A673 (cell line): ENCODE data around the gene PDGFD. TPM values are rescaled to one million over a fixed set of nuclear protein-coding genes. Genes with fewer than 3 reads are reported as not detected.

Source experiments
- BruUV-seq: library from RNA; stranded (reverse); fragments of 400-500 nt; replicated peaks from 2 replicates; lab custom pipeline; 2021; lab: Mats Ljungman, UMichigan
- CTCF ChIA-PET: fragments of 300-600 bp; sonication (Branson Sonifier 250); formaldehyde crosslinking; loops from one replicate; lab custom pipeline; 2022; ENCODE audit warnings: antibody characterized with exemption; lab: Charles Lee
- POLR2A ChIA-PET: fragments of 300-600 bp; sonication (Branson Sonifier 250); formaldehyde crosslinking; loops from one replicate; lab custom pipeline; 2022; ENCODE audit warnings: antibody characterized with exemption; ENCODE audit not compliant: low non-redundant PET; lab: Charles Lee
- DNase-seq: peaks from one replicate; pipeline ENCODE4 v3.0.0-alpha.2; 2015; ENCODE audit warnings: low spot score
- H3K27ac ChIP-seq: fragments of 200-600 bp; sonication (generic); 2 replicates; pipeline ENCODE4 v1.5.1; 2016; ENCODE audit warnings: mixed run types, low read depth, mild to moderate bottlenecking, mixed read lengths, antibody characterized with exemption, low read length; ENCODE audit not compliant: poor library complexity, severe bottlenecking
- H3K27me3 ChIP-seq: fragments of 200-600 bp; sonication (generic); replicated peaks from 2 replicates; pipeline ENCODE4 v1.6.1; 2017; ENCODE audit warnings: mixed run types, low read depth, mild to moderate bottlenecking, mixed read lengths, antibody characterized with exemption, low read length; ENCODE audit not compliant: insufficient read depth, poor library complexity
- H3K36me3 ChIP-seq: fragments of 200-600 bp; sonication (generic); 2 replicates; pipeline ENCODE4 v1.6.1; 2016; ENCODE audit warnings: mixed run types, mild to moderate bottlenecking, mixed read lengths, antibody characterized with exemption, low read length; ENCODE audit not compliant: insufficient read depth, poor library complexity, severe bottlenecking
- H3K4me1 ChIP-seq: fragments of 200-600 bp; sonication (generic); 2 replicates; pipeline ENCODE4 v1.6.1; 2017; ENCODE audit warnings: mixed run types, mild to moderate bottlenecking, mixed read lengths, antibody characterized with exemption, low read length; ENCODE audit not compliant: insufficient read depth, poor library complexity, severe bottlenecking
- H3K4me3 ChIP-seq: fragments of 200-600 bp; sonication (generic); 2 replicates; pipeline ENCODE4 v1.5.1; 2016; ENCODE audit warnings: low read depth, mixed run types, mild to moderate bottlenecking, mixed read lengths, low read length; ENCODE audit not compliant: poor library complexity, severe bottlenecking
- H3K9me3 ChIP-seq: fragments of 200-600 bp; sonication (generic); 2 replicates; pipeline ENCODE4 v1.6.1; 2016; ENCODE audit warnings: mixed run types, low read depth, mild to moderate bottlenecking, mixed read lengths, antibody characterized with exemption, low read length; ENCODE audit not compliant: poor library complexity, severe bottlenecking
- EZH2 ChIP-seq: fragments of 200-600 bp; sonication (generic); IDR thresholded peaks from 2 replicates; pipeline ENCODE4 v1.6.1; 2017; ENCODE audit warnings: borderline replicate concordance, low read depth, mild to moderate bottlenecking, mixed read lengths, antibody characterized with exemption, low read length; ENCODE audit not compliant: poor library complexity, severe bottlenecking
- intact Hi-C: fragments of 100-400 bp; cut with micrococcal nuclease; formaldehyde crosslinking; loops from one replicate; pipeline ENCODE4 v1.10.0; 2022; ENCODE audit not compliant: unreplicated experiment
- total RNA-seq: library from RNA; stranded (reverse); gene quantifications from 2 replicates; pipeline ENCODE4 v1.2.3, GENCODE V29; 2021
- TF ChIP-seq, protein P1 (sequence below): fragments of 300-800, 200-600 bp; sonication (generic); conservative IDR thresholded peaks from 2 replicates; pipeline ENCODE4 v1.5.1; 2017; ENCODE audit warnings: low read depth, mild to moderate bottlenecking, antibody characterized with exemption, low read length, moderate library complexity, mixed read lengths

Gene PDGFD
- total RNA-seq, 1 experiment from 2014 or later = 6.1 TPM

DNA sequence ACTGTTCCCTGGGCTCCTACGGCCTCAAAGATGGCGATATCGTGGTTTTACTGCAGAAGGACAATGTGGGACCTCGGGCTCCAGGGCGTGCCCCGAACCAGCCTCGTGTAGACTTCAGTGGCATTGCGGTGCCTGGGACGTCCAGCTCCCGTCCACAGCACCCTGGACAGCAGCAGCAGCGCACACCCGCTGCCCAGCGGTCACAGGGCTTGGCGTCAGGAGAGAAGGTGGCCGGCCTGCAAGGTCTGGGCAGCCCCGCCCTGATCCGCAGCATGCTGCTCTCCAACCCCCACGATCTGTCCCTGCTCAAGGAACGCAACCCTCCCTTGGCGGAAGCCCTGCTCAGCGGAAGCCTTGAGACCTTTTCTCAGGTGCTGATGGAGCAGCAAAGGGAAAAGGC lies 127.0 kb downstream of the PDGFD start:
- no peaks in the 10 kb centered on the region for H3K36me3 ChIP-seq
- TF ChIP-seq, protein P1, sequence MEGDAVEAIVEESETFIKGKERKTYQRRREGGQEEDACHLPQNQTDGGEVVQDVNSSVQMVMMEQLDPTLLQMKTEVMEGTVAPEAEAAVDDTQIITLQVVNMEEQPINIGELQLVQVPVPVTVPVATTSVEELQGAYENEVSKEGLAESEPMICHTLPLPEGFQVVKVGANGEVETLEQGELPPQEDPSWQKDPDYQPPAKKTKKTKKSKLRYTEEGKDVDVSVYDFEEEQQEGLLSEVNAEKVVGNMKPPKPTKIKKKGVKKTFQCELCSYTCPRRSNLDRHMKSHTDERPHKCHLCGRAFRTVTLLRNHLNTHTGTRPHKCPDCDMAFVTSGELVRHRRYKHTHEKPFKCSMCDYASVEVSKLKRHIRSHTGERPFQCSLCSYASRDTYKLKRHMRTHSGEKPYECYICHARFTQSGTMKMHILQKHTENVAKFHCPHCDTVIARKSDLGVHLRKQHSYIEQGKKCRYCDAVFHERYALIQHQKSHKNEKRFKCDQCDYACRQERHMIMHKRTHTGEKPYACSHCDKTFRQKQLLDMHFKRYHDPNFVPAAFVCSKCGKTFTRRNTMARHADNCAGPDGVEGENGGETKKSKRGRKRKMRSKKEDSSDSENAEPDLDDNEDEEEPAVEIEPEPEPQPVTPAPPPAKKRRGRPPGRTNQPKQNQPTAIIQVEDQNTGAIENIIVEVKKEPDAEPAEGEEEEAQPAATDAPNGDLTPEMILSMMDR = no peak
- TF ChIP-seq EZH2 = no peak
- H3K27me3 ChIP-seq = no peaks in the 10 kb centered on the region
- no peak overlapping the region for H3K4me3 ChIP-seq
- DNase-seq = no peak
- H3K9me3 ChIP-seq = no peaks in the 10 kb centered on the region
- intact Hi-C loops = no loop called here
- ChIA-PET POLR2A (no interaction called here), CTCF (no interaction called here)
- no peak overlapping the region for H3K27ac ChIP-seq
- no TSS peak for BruUV-seq
- H3K4me1 ChIP-seq = no peaks in the 10 kb centered on the region

DNA sequence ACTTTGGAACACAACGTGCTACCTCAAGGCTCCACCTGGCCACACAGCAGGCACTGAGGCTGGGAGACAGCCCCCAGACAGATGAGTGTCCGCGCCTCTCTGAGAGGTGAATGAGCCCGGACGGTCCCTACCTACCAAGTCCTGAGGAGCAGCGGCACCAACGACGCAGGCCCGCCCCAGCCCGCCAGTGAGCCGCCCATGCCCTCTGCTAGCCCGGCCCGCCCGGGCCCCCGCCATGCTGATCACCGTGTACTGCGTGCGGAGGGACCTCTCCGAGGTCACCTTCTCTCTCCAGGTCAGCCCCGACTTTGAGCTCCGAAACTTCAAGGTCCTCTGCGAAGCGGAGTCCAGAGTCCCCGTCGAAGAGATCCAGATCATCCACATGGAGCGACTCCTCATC lies 127.4 kb downstream of the PDGFD start, which contains the start of gene DDI1:
Gene DDI1, plus strand, starts transcription at position 53 of the 400 bp plus-strand sequence. Its CDS starts 183 bp downstream, at position 236.
- BruUV-seq = no TSS peak
- Histone ChIP-seq H3K27me3 (no peaks in the 10 kb centered on the region), H3K27ac (no peak within 1 kb of the TSS), H3K4me3 (no peak within 1 kb of the TSS), H3K36me3 (no peaks in the 10 kb centered on the region), H3K4me1 (no peaks in the 10 kb centered on the region), H3K9me3 (no peaks in the 10 kb centered on the region)
- DNase-seq = no peak
- TF ChIP-seq EZH2 = no peak
- TF ChIP-seq, protein P1 = no peak
- POLR2A ChIA-PET = no interaction called here
- CTCF ChIA-PET = no interaction called here
- intact Hi-C loops = no loop called here

DNA sequence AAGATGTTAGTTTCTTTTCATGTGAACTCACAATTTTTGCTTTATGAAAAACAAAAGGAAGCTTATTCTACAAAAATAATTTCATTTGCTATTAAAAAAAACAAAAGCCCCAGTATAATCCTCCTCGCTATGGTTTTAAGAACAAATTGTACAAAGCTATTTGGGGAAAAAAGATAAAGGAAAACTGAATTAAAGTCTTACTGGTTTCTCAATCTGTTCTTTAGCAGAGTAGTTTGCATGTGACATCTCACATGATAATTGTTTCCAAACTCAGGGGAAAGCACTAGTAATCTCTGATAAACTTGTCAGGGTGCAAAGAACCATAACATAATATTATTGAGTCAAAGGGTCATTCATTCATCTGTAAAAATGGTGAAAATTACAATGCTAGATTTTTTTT lies 130.4 kb downstream of the PDGFD start:
- H3K27me3 ChIP-seq = no peaks in the 10 kb centered on the region
- H3K27ac ChIP-seq = no peak overlapping the region
- no peaks in the 10 kb centered on the region for H3K36me3 ChIP-seq
- no peaks in the 10 kb centered on the region for H3K9me3 ChIP-seq
- ChIA-PET CTCF (no interaction called here), POLR2A (no interaction called here)
- TF ChIP-seq, protein P1 = no peak
- no peak for TF ChIP-seq EZH2
- no peaks in the 10 kb centered on the region for H3K4me1 ChIP-seq
- BruUV-seq = no TSS peak
- DNase-seq = no peak
- intact Hi-C loops = no loop called here
- H3K4me3 ChIP-seq = no peak overlapping the region
